CD8-positive, alpha-beta memory T cell (primary cell): Measurements from ENCODE around the gene HMGN4. TPM values are rescaled to one million over a fixed set of nuclear protein-coding genes. Genes with fewer than 3 reads are reported as not detected.
A peak's percentile ranks its signal among the peaks of the same experiment; 100 is the strongest.
"Not testable (repeated sequence)": the region's sequence is repeated elsewhere in the genome, so short reads cannot be mapped to it uniquely, and the experiment has no call there.

Experiments
- CTCF ChIA-PET: fragments of 350-600 bp; sonication (Branson Sonifier 250); formaldehyde crosslinking; loops from one replicate; lab custom pipeline; 2021; ENCODE audit warnings: antibody characterized with exemption; lab: Charles Lee
- POLR2A ChIA-PET: fragments of 350-600 bp; sonication (Branson Sonifier 250); formaldehyde crosslinking; loops from one replicate; lab custom pipeline; 2021; ENCODE audit warnings: antibody characterized with exemption; lab: Charles Lee
- DNase-seq, 5 donors: peaks; one replicate each; pipeline versions ENCODE4 v3.0.0 to v3.0.0-alpha.2; 2020 to 2022; ENCODE audit warnings: mixed read lengths in 1 of 5
- H3K27ac ChIP-seq: one replicate; pipeline ENCODE4 v1.7.0; 2013; ENCODE audit warnings: low read depth, mild to moderate bottlenecking, low read length, moderate library complexity
- H3K27me3 ChIP-seq: 2 replicates; pipeline ENCODE4 v1.7.0; 2013; ENCODE audit warnings: low read length, mild to moderate bottlenecking; ENCODE audit not compliant: insufficient read depth, poor library complexity, severe bottlenecking
- H3K36me3 ChIP-seq: 2 replicates; pipeline ENCODE4 v1.7.0; 2013; ENCODE audit warnings: mild to moderate bottlenecking, low read length, moderate library complexity; ENCODE audit not compliant: insufficient read depth
- H3K4me1 ChIP-seq: 2 replicates; pipeline ENCODE4 v1.7.0; 2013; ENCODE audit warnings: mild to moderate bottlenecking, low read length, moderate library complexity; ENCODE audit not compliant: insufficient read depth
- H3K4me3 ChIP-seq: 2 replicates; pipeline ENCODE4 v1.7.0; 2013; ENCODE audit warnings: mild to moderate bottlenecking, low read length
- H3K9me3 ChIP-seq: 2 replicates; pipeline ENCODE4 v1.7.0; 2013; ENCODE audit warnings: mild to moderate bottlenecking, low read length
- H3K27ac Mint-ChIP-seq, 8 donors: one replicate each; pipeline ENCODE4 v1.8.0; 2020 to 2021; ENCODE audit warnings: mixed read lengths in 8 of 8, mild to moderate bottlenecking in 6 of 8, inconsistent platforms in 3 of 8, moderate library complexity in 3 of 8
- H3K27me3 Mint-ChIP-seq, 2 donors: one replicate each; pipeline ENCODE4 v1.8.0; 2020 to 2021; ENCODE audit warnings: mixed read lengths in 2 of 2, mild to moderate bottlenecking in 1 of 2, moderate library complexity in 1 of 2
- H3K36me3 Mint-ChIP-seq, 3 donors: one replicate each; pipeline ENCODE4 v1.8.0; 2020 to 2021; ENCODE audit warnings: mixed read lengths in 3 of 3, inconsistent platforms in 1 of 3, mild to moderate bottlenecking in 1 of 3
- H3K4me1 Mint-ChIP-seq, 3 donors: one replicate each; pipeline ENCODE4 v1.8.0; 2020 to 2021; ENCODE audit warnings: mixed read lengths in 3 of 3, inconsistent platforms in 1 of 3, mild to moderate bottlenecking in 1 of 3
- H3K4me3 Mint-ChIP-seq, 7 donors: one replicate each; pipeline ENCODE4 v1.8.0; 2020 to 2021; ENCODE audit warnings: mixed read lengths in 7 of 7, mild to moderate bottlenecking in 6 of 7, moderate library complexity in 4 of 7, inconsistent platforms in 2 of 7
- H3K9me3 Mint-ChIP-seq, 5 donors: one replicate each; pipeline ENCODE4 v1.8.0; 2020 to 2022; ENCODE audit warnings: mixed read lengths in 5 of 5, mild to moderate bottlenecking in 3 of 5, moderate library complexity in 2 of 5, inconsistent platforms in 1 of 5
- polyA plus RNA-seq: library from polyadenylated mRNA; unstranded; fragments of 300-500 nt; fragmentation: Illumina TruSeq; gene quantifications from one replicate; pipeline ENCODE4 v1.2.3, GENCODE V29; 2021
- total RNA-seq, 2 experiments: library from RNA; stranded (reverse); gene quantifications; one replicate each; pipeline ENCODE4 v1.2.3, GENCODE V29; 2021

HMGN4 gene
- total and polyA plus RNA-seq, 3 experiments from 2014 or later, result 90.0 to 166 (median 91.4) TPM

- POLR2A ChIA-PET, result interaction anchor here (1.1 to 1.2 kb wide), 2 partner anchors 9 to 12 kb away, joined by 4 to 5 read pairs; no protein-coding TSS in a partner anchor
- CTCF ChIA-PET, result interaction anchor here (1.2 to 1.7 kb wide), 2 partner anchors 9 to 29 kb away, joined by 3 read pairs; no protein-coding TSS in a partner anchor
- not testable (repeated sequence) for H3K27me3 ChIP-seq, H3K36me3 Mint-ChIP-seq, DNase-seq, H3K36me3 ChIP-seq, H3K4me1 ChIP-seq, H3K9me3 ChIP-seq, H3K4me3 ChIP-seq, H3K9me3 Mint-ChIP-seq, H3K27ac ChIP-seq, H3K27me3 Mint-ChIP-seq, H3K4me3 Mint-ChIP-seq
- Mint-ChIP-seq H3K27ac (peak overlapping the region in 2 of 8 donors; percentile 1 to 11), H3K4me1 (peaks cover 32 to 44% (median 33%) of the 10 kb centered on the region in 3 donors)
Observed at GRCh38 chr6:26524314-26524713, 13.9 kb upstream of the HMGN4 start.

DNA sequence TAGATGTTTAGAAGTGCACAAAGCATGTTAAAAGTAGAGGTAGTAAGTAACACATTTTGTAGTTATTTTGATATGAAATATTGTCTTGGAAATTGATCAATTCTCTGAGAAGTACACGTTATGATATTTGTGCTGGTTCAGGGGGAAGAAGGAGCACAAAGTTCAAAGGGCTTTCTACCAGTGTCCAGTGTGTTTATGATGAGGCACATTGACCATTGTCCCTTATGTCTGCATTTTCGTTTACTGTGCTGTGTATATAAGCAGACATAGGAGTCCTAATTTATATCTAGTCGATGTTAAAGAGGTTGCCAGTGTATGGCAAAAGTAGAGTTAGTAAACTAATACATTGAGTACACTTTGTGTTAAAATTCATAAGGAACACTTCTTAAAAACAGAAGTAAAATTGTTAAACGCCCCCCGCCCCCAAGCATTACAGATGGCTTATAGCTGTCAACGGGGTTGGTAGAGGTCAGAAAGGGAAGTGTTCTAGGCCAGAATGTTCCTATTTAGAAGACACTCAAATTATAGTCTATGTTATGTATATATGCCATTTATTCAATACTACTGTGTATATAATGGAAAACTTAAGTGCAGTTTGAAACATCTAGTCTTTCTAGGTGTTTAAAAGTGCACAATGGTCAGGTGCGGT lies 13.3 kb upstream of the HMGN4 start:
- Mint-ChIP-seq H3K9me3 (peaks cover 0 to 3% (median 0%) of the 10 kb centered on the region in 5 donors), H3K36me3 (peaks cover 0 to 7% (median 0%) of the 10 kb centered on the region in 3 donors), H3K4me1 (peaks cover 32 to 46% (median 33%) of the 10 kb centered on the region in 3 donors), H3K27ac (peak overlapping the region in 2 of 8 donors; percentile 1 to 11), H3K4me3 (peak overlapping the region in 1 of 7 donors; percentile 12), H3K27me3 (peaks cover 0 to 7% of the 10 kb centered on the region in 2 donors)
- POLR2A ChIA-PET, result interaction anchor here (0.6 to 1.2 kb wide), 3 partner anchors 8 to 199 kb away, joined by 4 to 5 read pairs (median 4); no protein-coding TSS in a partner anchor
- H3K9me3 ChIP-seq, result no peaks in the 10 kb centered on the region
- DNase-seq, result no peak
- no peaks in the 10 kb centered on the region for H3K27me3 ChIP-seq
- no peak overlapping the region for H3K27ac ChIP-seq
- H3K4me3 ChIP-seq, result no peak overlapping the region
- no peaks in the 10 kb centered on the region for H3K36me3 ChIP-seq
- H3K4me1 ChIP-seq, result peaks cover 6% of the 10 kb centered on the region
- CTCF ChIA-PET, result interaction anchor here (1.2 to 1.7 kb wide), 2 partner anchors 8 to 29 kb away, joined by 3 read pairs; no protein-coding TSS in a partner anchor

DNA sequence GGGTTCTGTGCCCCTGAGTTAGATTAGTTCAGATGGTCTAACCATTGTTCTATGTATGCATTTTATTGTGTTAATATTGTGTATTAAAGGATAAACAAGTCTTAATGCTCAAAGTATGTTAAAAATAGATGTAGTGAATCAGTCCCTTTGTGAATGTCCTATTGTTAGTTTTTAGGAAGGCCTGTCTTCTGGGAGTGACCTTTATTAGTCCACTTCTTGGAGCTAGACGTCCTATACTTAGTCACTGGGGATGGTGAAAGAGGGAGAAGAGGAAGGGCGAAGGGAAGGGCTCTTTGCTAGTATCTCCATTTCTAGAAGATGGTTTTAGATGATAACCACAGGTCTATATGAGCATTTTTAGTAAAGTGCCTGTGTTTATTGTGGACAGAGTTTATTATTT lies 12.3 kb upstream of the HMGN4 start:
- H3K27me3 Mint-ChIP-seq, result peaks cover 0 to 6% of the 10 kb centered on the region in 2 donors
- no peaks in the 10 kb centered on the region for H3K36me3 ChIP-seq
- no peak overlapping the region for H3K27ac ChIP-seq
- POLR2A ChIA-PET, result interaction anchor here (0.7 kb wide), 1 partner anchor 39 kb away, joined by 3 read pairs; no protein-coding TSS in a partner anchor
- no peak overlapping the region for H3K4me3 ChIP-seq
- DNase-seq, result no peak
- H3K9me3 Mint-ChIP-seq, result peaks cover 0 to 2% (median 0%) of the 10 kb centered on the region in 5 donors
- H3K4me1 Mint-ChIP-seq, result peaks cover 26 to 39% (median 27%) of the 10 kb centered on the region in 3 donors
- H3K4me1 ChIP-seq, result no peaks in the 10 kb centered on the region
- H3K27me3 ChIP-seq, result no peaks in the 10 kb centered on the region
- H3K36me3 Mint-ChIP-seq, result peaks cover 0 to 7% (median 0%) of the 10 kb centered on the region in 3 donors
- no peak overlapping the region for H3K27ac Mint-ChIP-seq
- H3K9me3 ChIP-seq, result no peaks in the 10 kb centered on the region
- H3K4me3 Mint-ChIP-seq, result no peak overlapping the region
- CTCF ChIA-PET, result interaction anchor here (0.6 kb wide), 1 partner anchor 21 kb away, joined by 3 read pairs; no protein-coding TSS in a partner anchor

GRCh38 chr6:26526928-26527327 lies 11.2 kb upstream of the HMGN4 start:
- no peak for DNase-seq
- no peaks in the 10 kb centered on the region for H3K9me3 ChIP-seq
- no peaks in the 10 kb centered on the region for H3K36me3 ChIP-seq
- ChIA-PET POLR2A (interaction anchor here (0.6 to 0.7 kb wide), 2 partner anchors 41 to 122 kb away, joined by 3 to 4 read pairs; no protein-coding TSS in a partner anchor), CTCF (interaction anchor here (1.1 kb wide), 1 partner anchor 11 kb away, joined by 3 read pairs; no protein-coding TSS in a partner anchor)
- no peaks in the 10 kb centered on the region for H3K4me1 ChIP-seq
- Mint-ChIP-seq H3K27me3 (no peaks in the 10 kb centered on the region), H3K4me1 (peaks cover 28 to 41% (median 30%) of the 10 kb centered on the region in 3 donors), H3K36me3 (peaks cover 0 to 2% (median 0%) of the 10 kb centered on the region in 3 donors), H3K4me3 (no peak overlapping the region), H3K27ac (no peak overlapping the region), H3K9me3 (no peaks in the 10 kb centered on the region)
- no peak overlapping the region for H3K4me3 ChIP-seq
- no peaks in the 10 kb centered on the region for H3K27me3 ChIP-seq
- no peak overlapping the region for H3K27ac ChIP-seq

GRCh38 chr6:26530203-26530602 lies 8.0 kb upstream of the HMGN4 start:
- Histone ChIP-seq H3K4me1 (peaks cover 14% of the 10 kb centered on the region), H3K4me3 (no peak overlapping the region), H3K9me3 (no peaks in the 10 kb centered on the region), H3K27me3 (no peaks in the 10 kb centered on the region), H3K36me3 (no peaks in the 10 kb centered on the region), H3K27ac (no peak overlapping the region)
- Mint-ChIP-seq H3K27ac (peak overlapping the region in 4 of 8 donors; percentile 0 to 47 (median 40)), H3K36me3 (peaks cover 0 to 6% (median 0%) of the 10 kb centered on the region in 3 donors), H3K4me1 (peaks cover 27 to 40% (median 30%) of the 10 kb centered on the region in 3 donors), H3K27me3 (peaks cover 0 to 6% of the 10 kb centered on the region in 2 donors), H3K9me3 (peaks cover 0 to 4% (median 0%) of the 10 kb centered on the region in 5 donors), H3K4me3 (no peak overlapping the region)
- POLR2A ChIA-PET, result no interaction called here
- DNase-seq, result no peak
- CTCF ChIA-PET, result no interaction called here

GRCh38 chr6:26531897-26532296 lies 6.3 kb upstream of the HMGN4 start:
- ChIA-PET CTCF (interaction anchor here (1.1 to 4.7 kb wide), 4 partner anchors 11 to 282 kb away, joined by 3 to 25 read pairs (median 8); a partner anchor contains a TSS), POLR2A (interaction anchor here (0.6 to 1.8 kb wide), 3 partner anchors 40 to 232 kb away, joined by 4 to 14 read pairs (median 8); no protein-coding TSS in a partner anchor)
- DNase-seq, result no peak
- H3K27me3 ChIP-seq, result no peaks in the 10 kb centered on the region
- H3K4me1 Mint-ChIP-seq, result peaks cover 36 to 49% (median 39%) of the 10 kb centered on the region in 3 donors
- peaks cover 0 to 7% of the 10 kb centered on the region in 2 donors for H3K27me3 Mint-ChIP-seq
- peak overlapping the region; percentile 10 to 96 (median 94) for H3K27ac Mint-ChIP-seq
- peak overlapping the region in 4 of 7 donors; percentile 91 to 96 (median 95) for H3K4me3 Mint-ChIP-seq
- H3K27ac ChIP-seq, result no peak overlapping the region
- peaks cover 29% of the 10 kb centered on the region for H3K4me1 ChIP-seq
- H3K36me3 Mint-ChIP-seq, result peaks cover 0 to 8% (median 0%) of the 10 kb centered on the region in 3 donors
- no peak overlapping the region for H3K4me3 ChIP-seq
- H3K9me3 ChIP-seq, result no peaks in the 10 kb centered on the region
- peaks cover 0 to 4% (median 0%) of the 10 kb centered on the region in 5 donors for H3K9me3 Mint-ChIP-seq
- no peaks in the 10 kb centered on the region for H3K36me3 ChIP-seq

- peak overlapping the region; percentile 80 to 96 (median 94) for H3K27ac Mint-ChIP-seq
- ChIA-PET POLR2A (interaction anchor here (0.6 to 1.8 kb wide), 15 partner anchors 9 to 1734 kb away, joined by 3 to 14 read pairs (median 4); partner anchors contain the start of gene ZSCAN26), CTCF (interaction anchor here (0.9 to 4.7 kb wide), 11 partner anchors 9 to 283 kb away, joined by 3 to 25 read pairs (median 4); a partner anchor contains a TSS)
- H3K27me3 ChIP-seq, result no peaks in the 10 kb centered on the region
- peaks cover 45 to 59% (median 47%) of the 10 kb centered on the region in 3 donors for H3K4me1 Mint-ChIP-seq
- peak overlapping the region; percentile 91 to 98 (median 96) for H3K4me3 Mint-ChIP-seq
- no peaks in the 10 kb centered on the region for H3K36me3 ChIP-seq
- H3K27ac ChIP-seq, result peak overlapping the region; percentile 68
- no peaks in the 10 kb centered on the region for H3K9me3 ChIP-seq
- peaks cover 0 to 18% of the 10 kb centered on the region in 2 donors for H3K27me3 Mint-ChIP-seq
- H3K4me1 ChIP-seq, result peaks cover 31% of the 10 kb centered on the region
- DNase-seq, result peak; percentile 76 to 94 (median 90)
- peak overlapping the region; percentile 82 for H3K4me3 ChIP-seq
- peaks cover 0 to 17% (median 0%) of the 10 kb centered on the region in 3 donors for H3K36me3 Mint-ChIP-seq
- peaks cover 0 to 7% (median 2%) of the 10 kb centered on the region in 5 donors for H3K9me3 Mint-ChIP-seq
Observed at GRCh38 chr6:26532699-26533531, 5.3 kb upstream of the HMGN4 start.
